GM20000 (cell line): ENCODE results near the gene HK1.

Experiments
- DNase-seq: peaks from one replicate; pipeline ENCODE4 v3.0.0; 2012; ENCODE audit warnings: low spot score
- CTCF ChIP-seq: IDR thresholded peaks from 2 replicates; pipeline ENCODE4 v1.5.1; 2012; ENCODE audit warnings: mild to moderate bottlenecking, control low read depth; ENCODE audit errors: extremely low read depth, missing control alignments

HK1 gene

GRCh38 chr10:69353977-69354635 is 75.8 kb downstream of the HK1 start:
- DNase-seq, result no peak
- no peak for TF ChIP-seq CTCF

- no peak for DNase-seq
- TF ChIP-seq CTCF, result no peak
Observed at GRCh38 chr10:69356187-69356586, 77.9 kb downstream of the HK1 start.

- no peak for DNase-seq
- no peak for TF ChIP-seq CTCF
Observed at GRCh38 chr10:69358148-69358795, 80.0 kb downstream of the HK1 start.

- DNase-seq, result no peak
- TF ChIP-seq CTCF, result no peak
Observed at GRCh38 chr10:69359148-69359547, 80.9 kb downstream of the HK1 start.

- TF ChIP-seq CTCF, result no peak
- DNase-seq, result no peak
Observed at GRCh38 chr10:69359594-69359993, 81.3 kb downstream of the HK1 start.

GRCh38 chr10:69360485-69361302 is 82.4 kb downstream of the HK1 start:
- no peak for DNase-seq

More at GRCh38 chr10:69360485-69361302, 82.4 kb downstream of the HK1 start:
- no peak for TF ChIP-seq CTCF
